Prostate gland (tissue), 2 donors: Measurements from ENCODE around the gene SLK. TPM values are rescaled to one million over a fixed set of nuclear protein-coding genes. Genes with fewer than 3 reads are reported as not detected.

Experiments used
- DNase-seq: peaks from one replicate; pipeline ENCODE4 v3.0.0-alpha.2; 2019; ENCODE audit warnings: low spot score
- H3K27ac ChIP-seq, 2 donors: fragments of 200-600 bp; sonication (generic); 2 replicates each; pipeline ENCODE4 v1.5.1; 2017 to 2019
- H3K27me3 ChIP-seq: fragments of 200-600 bp; sonication (generic); replicated peaks from 2 replicates; pipeline ENCODE4 v1.5.1; 2019; ENCODE audit not compliant: insufficient read depth
- H3K36me3 ChIP-seq, 2 donors: fragments of 200-600 bp; sonication (generic); 1 replicate in 1 of 2; 2 replicates in 1 of 2; pipeline versions ENCODE4 v1.5.1 to v1.8.1; 2017 to 2019
- H3K4me1 ChIP-seq: fragments of 200-600 bp; sonication (generic); replicated peaks from 2 replicates; pipeline ENCODE4 v1.5.1; 2019
- H3K4me3 ChIP-seq, 2 donors: fragments of 200-600 bp; sonication (generic); 2 replicates each; pipeline ENCODE4 v1.5.1; 2017 to 2019
- H3K9me3 ChIP-seq: fragments of 200-600 bp; sonication (generic); 2 replicates; pipeline ENCODE4 v1.5.1; 2017
- POLR2A ChIP-seq: fragments of 450-650 bp; IDR thresholded peaks from one replicate; pipeline ENCODE4 v1.6.1; 2016; ENCODE audit warnings: antibody characterized with exemption, mild to moderate bottlenecking
- POLR2AphosphoS5 ChIP-seq: sonication (generic); formaldehyde crosslinking; IDR thresholded peaks from one replicate; pipeline ENCODE4 v1.6.1; 2017; ENCODE audit warnings: antibody characterized with exemption
- WGBS: methylation state at CpG from one replicate; pipeline ENCODE4 v1.1.5; 2018; 5-methylcytosine and 5-hydroxymethylcytosine counted together
- intact Hi-C: fragments of 100-400 bp; cut with DNase I; formaldehyde crosslinking; loops from one replicate; pipeline ENCODE4 v1.14.2; 2022
- total RNA-seq, 2 donors: library from RNA; depleted of rRNA; stranded (reverse); fragments of >200 nt; gene quantifications; one replicate each; pipeline ENCODE4 v1.1.0, GENCODE V29; 2016
- TF ChIP-seq, protein P1 (sequence below), 4 experiments: fragments of 200-600 bp in 2 of 4; fragments of 450-650 bp in 2 of 4; sonication (generic) in 2 of 4; IDR thresholded peaks; 1 replicate in 3 of 4; 2 replicates in 1 of 4; pipeline ENCODE4 v1.5.1; 2016 to 2019; ENCODE audit warnings: antibody characterized with exemption in 4 of 4, mild to moderate bottlenecking in 2 of 4, moderate library complexity in 2 of 4

The SLK gene
- total RNA-seq, 2 donors from 2014 or later: 30.7 to 55.8 TPM

DNA sequence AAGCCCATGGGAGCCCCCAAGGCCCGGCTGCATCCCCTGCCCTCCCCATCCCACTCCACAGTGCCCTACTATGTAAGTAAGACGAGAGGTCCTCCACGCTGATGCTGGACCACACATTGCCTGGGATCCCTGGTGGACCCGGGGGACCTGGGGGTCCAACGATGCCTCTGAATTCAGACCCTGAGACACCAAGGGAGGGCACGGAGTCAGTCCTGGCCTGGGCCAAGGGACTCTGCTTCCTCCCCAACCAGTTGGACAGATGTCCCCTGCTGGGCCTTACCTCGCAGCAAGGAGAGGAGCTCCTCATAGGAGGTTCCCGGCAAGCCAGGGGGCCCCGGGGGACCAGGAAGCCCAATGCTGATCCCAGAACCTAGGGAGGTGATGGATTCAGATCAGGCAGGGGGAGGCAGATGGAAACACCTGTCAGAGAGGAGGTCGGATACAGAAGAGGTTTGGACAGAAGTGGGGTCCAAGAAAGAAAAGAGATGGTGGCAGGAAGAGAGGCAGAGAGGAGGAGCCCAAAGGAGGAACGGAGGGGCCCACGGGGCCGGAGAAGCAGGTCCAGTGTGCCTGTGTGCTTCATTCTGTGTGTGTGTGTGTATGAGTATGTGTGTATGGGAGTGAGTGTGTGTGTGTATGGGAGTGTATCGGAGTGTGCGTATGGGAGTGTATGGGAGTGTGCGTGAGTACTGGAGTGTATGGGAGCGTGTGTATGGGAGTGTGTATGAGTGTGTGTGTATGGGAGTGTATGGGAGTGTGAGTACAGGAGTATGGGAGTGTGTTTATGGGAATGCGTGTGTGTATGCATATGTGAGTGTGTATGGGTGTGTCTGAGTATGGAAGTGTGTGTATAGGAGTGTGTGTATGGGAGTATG, 68.5 kb downstream of the SLK start:
- DNase-seq: no peak
- no peaks in the 10 kb centered on the region for H3K27me3 ChIP-seq
- TF ChIP-seq, protein P1, sequence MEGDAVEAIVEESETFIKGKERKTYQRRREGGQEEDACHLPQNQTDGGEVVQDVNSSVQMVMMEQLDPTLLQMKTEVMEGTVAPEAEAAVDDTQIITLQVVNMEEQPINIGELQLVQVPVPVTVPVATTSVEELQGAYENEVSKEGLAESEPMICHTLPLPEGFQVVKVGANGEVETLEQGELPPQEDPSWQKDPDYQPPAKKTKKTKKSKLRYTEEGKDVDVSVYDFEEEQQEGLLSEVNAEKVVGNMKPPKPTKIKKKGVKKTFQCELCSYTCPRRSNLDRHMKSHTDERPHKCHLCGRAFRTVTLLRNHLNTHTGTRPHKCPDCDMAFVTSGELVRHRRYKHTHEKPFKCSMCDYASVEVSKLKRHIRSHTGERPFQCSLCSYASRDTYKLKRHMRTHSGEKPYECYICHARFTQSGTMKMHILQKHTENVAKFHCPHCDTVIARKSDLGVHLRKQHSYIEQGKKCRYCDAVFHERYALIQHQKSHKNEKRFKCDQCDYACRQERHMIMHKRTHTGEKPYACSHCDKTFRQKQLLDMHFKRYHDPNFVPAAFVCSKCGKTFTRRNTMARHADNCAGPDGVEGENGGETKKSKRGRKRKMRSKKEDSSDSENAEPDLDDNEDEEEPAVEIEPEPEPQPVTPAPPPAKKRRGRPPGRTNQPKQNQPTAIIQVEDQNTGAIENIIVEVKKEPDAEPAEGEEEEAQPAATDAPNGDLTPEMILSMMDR (IDR thresholded peaks at IDR 0.05): no peak
- TF ChIP-seq POLR2A (no peak), POLR2AphosphoS5 (no peak)
- no peaks in the 10 kb centered on the region for H3K4me1 ChIP-seq
- H3K9me3 ChIP-seq: no peaks in the 10 kb centered on the region
- intact Hi-C loops: no loop called here
- no peak overlapping the region for H3K4me3 ChIP-seq
- no peaks in the 10 kb centered on the region for H3K36me3 ChIP-seq
- 84% methylated on average over 14 of the region's 18 CpGs for WGBS
- H3K27ac ChIP-seq: no peak overlapping the region

DNA sequence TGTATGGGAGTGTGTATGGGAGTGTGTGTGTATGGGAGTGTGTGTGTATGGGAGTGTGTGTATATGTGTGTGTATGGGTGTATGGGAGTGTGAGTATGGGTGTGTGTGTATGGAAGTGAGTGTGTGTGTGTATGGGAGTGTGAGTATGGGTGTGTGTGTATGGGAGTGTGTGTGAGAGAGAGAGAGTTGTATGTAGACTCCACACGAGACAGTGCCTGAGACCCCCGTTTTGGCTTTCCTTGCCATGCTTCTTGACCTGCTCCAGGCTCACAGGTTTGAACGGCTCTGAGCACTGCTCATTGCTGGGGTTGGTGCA, 69.1 kb downstream of the SLK start:
- Histone ChIP-seq H3K4me1 (no peaks in the 10 kb centered on the region), H3K27me3 (no peaks in the 10 kb centered on the region), H3K9me3 (no peaks in the 10 kb centered on the region), H3K4me3 (no peak overlapping the region), H3K36me3 (no peaks in the 10 kb centered on the region), H3K27ac (no peak overlapping the region)
- TF ChIP-seq, protein P1 (IDR thresholded peaks at IDR 0.05): no peak
- no peak for TF ChIP-seq POLR2A
- TF ChIP-seq POLR2AphosphoS5: no peak
- 65% methylated on average over 3 of the region's 3 CpGs for WGBS
- DNase-seq: no peak
- intact Hi-C loops: no loop called here

DNA sequence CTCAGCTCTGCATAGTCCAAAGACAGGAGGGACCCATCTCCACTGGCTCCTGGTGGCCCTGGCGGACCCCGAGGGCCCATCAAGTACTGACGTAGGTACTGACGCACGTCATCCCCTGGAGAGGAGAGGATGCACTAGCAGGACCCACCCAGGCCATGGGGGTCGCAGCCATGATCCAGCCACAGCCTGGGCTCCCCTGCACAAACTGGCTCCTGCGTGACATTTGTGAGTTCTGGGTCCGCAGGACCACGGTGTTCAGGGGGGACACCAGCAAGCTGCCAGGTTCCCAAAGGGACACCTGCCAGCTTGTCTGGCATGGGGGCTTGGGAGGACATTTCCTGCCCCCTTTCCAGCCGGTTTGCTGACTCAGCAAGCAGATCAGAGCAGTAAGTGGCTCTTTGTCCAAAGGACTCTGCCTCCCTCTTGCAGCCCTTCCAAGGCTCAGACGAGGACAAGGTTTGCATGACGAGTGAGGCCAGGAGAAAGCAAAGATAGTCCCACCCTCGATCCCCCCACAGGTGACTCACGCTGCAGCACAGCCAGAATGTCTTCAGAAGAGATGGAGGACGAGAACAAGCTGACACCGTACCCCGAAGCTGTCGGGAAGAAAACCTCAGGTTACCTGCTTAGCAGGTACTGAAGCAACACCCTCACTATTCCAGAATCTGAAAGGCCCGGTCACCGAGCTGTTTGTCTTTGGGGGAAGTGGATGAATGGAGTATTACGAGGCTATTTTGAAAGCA, 69.7 kb downstream of the SLK start:
- intact Hi-C loops: no loop called here
- Histone ChIP-seq H3K4me1 (no peaks in the 10 kb centered on the region), H3K4me3 (no peak overlapping the region), H3K27ac (no peak overlapping the region), H3K9me3 (no peaks in the 10 kb centered on the region), H3K27me3 (no peaks in the 10 kb centered on the region), H3K36me3 (no peaks in the 10 kb centered on the region)
- WGBS: 73% methylated on average over 21 of the region's 21 CpGs
- TF ChIP-seq POLR2A: no peak
- TF ChIP-seq, protein P1 (IDR thresholded peaks at IDR 0.05): no peak
- TF ChIP-seq POLR2AphosphoS5: no peak
- no peak for DNase-seq

DNA sequence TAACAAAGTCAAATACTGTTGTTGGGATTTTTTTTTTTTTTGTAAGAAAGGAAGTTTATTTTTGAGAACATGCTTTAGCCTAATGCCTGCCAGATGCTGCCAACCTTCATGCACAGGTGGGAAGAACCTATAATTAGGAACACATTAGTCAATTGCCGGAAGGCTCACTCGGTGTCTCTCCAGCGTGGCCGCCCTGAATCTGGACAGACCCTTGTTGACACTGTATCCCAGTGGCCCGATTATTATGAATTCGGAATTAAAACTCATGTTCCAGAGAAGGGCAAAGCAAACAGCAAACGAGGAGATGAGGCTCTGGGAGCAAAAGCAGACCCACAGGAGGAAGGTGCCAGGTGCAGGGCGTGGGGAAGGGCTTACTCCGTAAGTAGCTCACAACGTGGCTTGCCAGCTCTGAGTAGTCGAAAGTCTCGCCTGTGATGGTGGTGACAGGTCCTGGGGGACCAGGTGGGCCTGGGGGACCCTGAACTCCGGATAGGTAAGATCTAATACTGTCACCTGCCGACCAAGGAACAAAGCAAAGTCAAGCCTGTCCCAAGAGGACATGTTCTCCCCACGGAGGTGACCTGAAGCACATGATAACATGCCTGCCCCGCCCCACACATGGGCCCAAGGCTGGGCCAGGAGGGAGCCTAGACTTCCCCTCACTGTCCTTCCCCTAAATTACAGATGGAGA, 70.5 kb downstream of the SLK start:
- TF ChIP-seq, protein P1 (IDR thresholded peaks at IDR 0.05): no peak
- TF ChIP-seq POLR2A (no peak), POLR2AphosphoS5 (no peak)
- no peak overlapping the region for H3K27ac ChIP-seq
- intact Hi-C loops: no loop called here
- no peaks in the 10 kb centered on the region for H3K4me1 ChIP-seq
- no peaks in the 10 kb centered on the region for H3K36me3 ChIP-seq
- H3K9me3 ChIP-seq: no peaks in the 10 kb centered on the region
- no peaks in the 10 kb centered on the region for H3K27me3 ChIP-seq
- no peak overlapping the region for H3K4me3 ChIP-seq
- DNase-seq: no peak
- WGBS: 81% methylated on average over 16 of the region's 16 CpGs
